ENCODE data around the gene TFRC. TPM values are rescaled to one million over a fixed set of nuclear protein-coding genes. Genes with fewer than 3 reads are reported as not detected.

TFRC gene
- total RNA-seq, 1 donor from 2014 or later, result 74.0 TPM

DNA sequence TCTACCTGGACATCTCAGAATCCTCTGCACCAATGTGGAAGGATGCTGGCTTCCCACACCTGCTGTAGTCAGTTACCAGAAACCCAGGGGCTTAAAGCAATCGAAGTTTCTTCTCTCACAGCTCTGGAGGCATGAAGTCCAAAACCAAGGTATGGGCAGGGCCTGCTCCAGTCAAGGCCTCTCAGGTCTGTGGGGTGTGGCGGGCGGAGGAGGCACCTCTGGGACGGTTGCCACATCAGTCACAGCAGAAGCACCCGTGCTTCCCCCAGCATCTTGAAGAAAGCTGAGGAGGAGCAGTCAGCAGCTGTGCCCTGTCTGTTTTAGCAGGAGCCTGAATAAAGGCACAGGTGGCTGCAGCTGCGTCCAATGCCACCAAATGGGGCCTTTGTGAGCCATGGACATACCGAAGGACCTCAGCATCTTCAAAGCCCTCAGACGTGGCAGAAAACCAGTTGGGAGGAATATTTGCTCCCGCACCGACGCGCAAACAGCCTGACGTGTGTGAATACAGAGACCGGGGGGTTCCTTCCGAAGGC lies 68.9 kb downstream of the TFRC start:
- TF ChIP-seq, protein P1, sequence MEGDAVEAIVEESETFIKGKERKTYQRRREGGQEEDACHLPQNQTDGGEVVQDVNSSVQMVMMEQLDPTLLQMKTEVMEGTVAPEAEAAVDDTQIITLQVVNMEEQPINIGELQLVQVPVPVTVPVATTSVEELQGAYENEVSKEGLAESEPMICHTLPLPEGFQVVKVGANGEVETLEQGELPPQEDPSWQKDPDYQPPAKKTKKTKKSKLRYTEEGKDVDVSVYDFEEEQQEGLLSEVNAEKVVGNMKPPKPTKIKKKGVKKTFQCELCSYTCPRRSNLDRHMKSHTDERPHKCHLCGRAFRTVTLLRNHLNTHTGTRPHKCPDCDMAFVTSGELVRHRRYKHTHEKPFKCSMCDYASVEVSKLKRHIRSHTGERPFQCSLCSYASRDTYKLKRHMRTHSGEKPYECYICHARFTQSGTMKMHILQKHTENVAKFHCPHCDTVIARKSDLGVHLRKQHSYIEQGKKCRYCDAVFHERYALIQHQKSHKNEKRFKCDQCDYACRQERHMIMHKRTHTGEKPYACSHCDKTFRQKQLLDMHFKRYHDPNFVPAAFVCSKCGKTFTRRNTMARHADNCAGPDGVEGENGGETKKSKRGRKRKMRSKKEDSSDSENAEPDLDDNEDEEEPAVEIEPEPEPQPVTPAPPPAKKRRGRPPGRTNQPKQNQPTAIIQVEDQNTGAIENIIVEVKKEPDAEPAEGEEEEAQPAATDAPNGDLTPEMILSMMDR (IDR thresholded peaks at IDR 0.05; ENCODE audit: unreplicated experiment), result no peak
- no peaks in the 10 kb centered on the region for H3K4me1 Mint-ChIP-seq (ENCODE audit: low read depth)
- peaks cover 9% of the 10 kb centered on the region for H3K9me3 Mint-ChIP-seq (ENCODE audit: low read depth)
- peaks cover 22% of the 10 kb centered on the region for H3K27me3 Mint-ChIP-seq
- H3K4me3 Mint-ChIP-seq (ENCODE audit: low read depth), result no peak overlapping the region
- no peaks in the 10 kb centered on the region for H3K36me3 Mint-ChIP-seq (ENCODE audit: insufficient read depth)
- DNase-seq (ENCODE audit: low spot score, unreplicated experiment), result no peak
- no peak overlapping the region for H3K27ac Mint-ChIP-seq

DNA sequence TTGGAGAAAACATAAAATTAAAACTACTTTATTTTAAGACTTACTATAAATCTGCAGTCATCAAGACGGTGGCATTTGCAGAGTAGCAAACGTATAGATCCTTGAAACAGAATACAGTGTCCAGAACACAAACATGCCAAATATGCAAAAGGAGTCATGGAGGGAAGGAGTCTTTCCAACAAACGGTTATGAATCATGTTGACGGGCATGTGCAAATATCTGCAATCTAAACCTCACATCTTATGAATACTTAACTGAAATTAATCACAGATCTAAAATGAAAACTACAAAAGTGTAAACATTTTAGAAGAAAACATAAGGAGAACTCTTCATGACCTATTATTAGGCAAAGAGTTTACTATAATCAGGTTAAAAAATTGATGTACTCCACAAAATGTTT lies 69.4 kb downstream of the TFRC start:
- TF ChIP-seq, protein P1 (IDR thresholded peaks at IDR 0.05; ENCODE audit: unreplicated experiment), result no peak
- H3K4me3 Mint-ChIP-seq (ENCODE audit: low read depth), result no peak overlapping the region
- no peak overlapping the region for H3K27ac Mint-ChIP-seq
- peaks cover 9% of the 10 kb centered on the region for H3K9me3 Mint-ChIP-seq (ENCODE audit: low read depth)
- peaks cover 22% of the 10 kb centered on the region for H3K27me3 Mint-ChIP-seq
- no peaks in the 10 kb centered on the region for H3K4me1 Mint-ChIP-seq (ENCODE audit: low read depth)
- no peaks in the 10 kb centered on the region for H3K36me3 Mint-ChIP-seq (ENCODE audit: insufficient read depth)
- DNase-seq (ENCODE audit: low spot score, unreplicated experiment), result no peak

DNA sequence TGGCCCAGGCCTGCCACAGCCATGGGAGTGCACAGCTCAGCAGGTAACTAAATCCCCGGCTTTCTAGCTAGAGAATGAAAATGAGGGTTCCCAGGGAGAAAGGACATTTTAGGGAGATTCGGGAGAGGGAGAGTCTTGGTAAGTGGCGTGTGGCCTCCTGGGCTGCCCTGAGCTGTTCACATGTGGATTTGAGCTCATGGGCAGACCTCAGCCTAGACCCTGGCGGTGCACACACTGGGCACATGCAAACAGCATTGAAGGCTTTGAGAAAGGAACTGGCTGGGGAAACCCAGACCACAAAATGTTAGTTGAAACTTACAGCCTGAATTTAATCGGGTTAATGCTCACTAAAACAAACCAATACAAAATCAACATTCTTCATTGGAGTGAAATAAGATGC lies 72.4 kb downstream of the TFRC start:
- TF ChIP-seq, protein P1 (IDR thresholded peaks at IDR 0.05; ENCODE audit: unreplicated experiment), result no peak
- DNase-seq (ENCODE audit: low spot score, unreplicated experiment), result no peak
- H3K4me3 Mint-ChIP-seq (ENCODE audit: low read depth), result no peak overlapping the region
- peaks cover 18% of the 10 kb centered on the region for H3K27me3 Mint-ChIP-seq
- H3K36me3 Mint-ChIP-seq (ENCODE audit: insufficient read depth), result no peaks in the 10 kb centered on the region
- no peaks in the 10 kb centered on the region for H3K4me1 Mint-ChIP-seq (ENCODE audit: low read depth)
- no peak overlapping the region for H3K27ac Mint-ChIP-seq
- H3K9me3 Mint-ChIP-seq (ENCODE audit: low read depth), result peaks cover 9% of the 10 kb centered on the region

DNA sequence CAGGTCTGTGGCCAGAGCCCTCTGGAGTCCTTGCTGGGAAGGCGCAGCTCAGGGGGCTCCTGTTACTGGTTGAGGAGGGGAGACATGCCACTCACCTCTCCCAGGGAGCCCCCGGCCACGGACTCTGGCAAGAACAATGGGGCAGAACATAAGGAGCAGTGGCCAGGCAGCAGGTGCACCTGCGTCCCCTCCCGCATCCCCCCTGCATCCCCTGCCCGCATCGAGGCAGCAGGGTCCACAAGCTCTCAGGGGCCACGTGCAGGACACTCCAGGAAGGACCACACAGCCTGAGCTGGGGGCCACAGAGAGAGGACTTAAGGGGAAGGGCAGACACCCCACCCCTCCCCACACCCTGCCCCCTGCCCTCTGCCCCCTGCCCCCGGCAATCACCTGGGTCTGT lies 73.0 kb downstream of the TFRC start:
- Mint-ChIP-seq H3K9me3 (ENCODE audit: low read depth) (peaks cover 9% of the 10 kb centered on the region), H3K27ac (no peak overlapping the region), H3K36me3 (ENCODE audit: insufficient read depth) (no peaks in the 10 kb centered on the region), H3K4me1 (ENCODE audit: low read depth) (no peaks in the 10 kb centered on the region), H3K27me3 (peaks cover 18% of the 10 kb centered on the region), H3K4me3 (ENCODE audit: low read depth) (no peak overlapping the region)
- TF ChIP-seq, protein P1 (IDR thresholded peaks at IDR 0.05; ENCODE audit: unreplicated experiment), result no peak
- no peak for DNase-seq (ENCODE audit: low spot score, unreplicated experiment)

DNA sequence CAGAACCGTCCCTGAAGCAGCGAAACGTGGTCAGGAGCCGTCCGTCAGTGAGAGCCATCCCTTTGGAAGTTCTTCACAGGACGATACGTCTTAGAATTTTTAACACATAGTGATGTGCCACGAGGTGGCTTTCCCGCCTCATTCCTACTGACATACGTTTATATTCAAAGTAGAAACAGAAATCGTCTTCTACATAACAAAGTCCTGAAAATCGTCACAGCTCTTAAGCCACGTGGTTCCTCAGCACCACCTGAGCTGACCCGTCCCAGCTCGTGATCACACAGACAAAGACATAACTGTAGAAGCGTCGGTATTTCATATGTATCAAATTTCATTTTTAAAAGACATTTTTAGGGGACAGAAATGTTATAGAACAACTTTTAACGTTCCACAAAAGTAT lies 73.5 kb downstream of the TFRC start:
- Mint-ChIP-seq H3K36me3 (ENCODE audit: insufficient read depth) (no peaks in the 10 kb centered on the region), H3K27me3 (peaks cover 18% of the 10 kb centered on the region), H3K9me3 (ENCODE audit: low read depth) (peaks cover 9% of the 10 kb centered on the region), H3K4me3 (ENCODE audit: low read depth) (no peak overlapping the region), H3K4me1 (ENCODE audit: low read depth) (no peaks in the 10 kb centered on the region), H3K27ac (no peak overlapping the region)
- DNase-seq (ENCODE audit: low spot score, unreplicated experiment), result no peak
- TF ChIP-seq, protein P1 (IDR thresholded peaks at IDR 0.05; ENCODE audit: unreplicated experiment), result no peak

Data from progenitor cell of endocrine pancreas (in vitro differentiated cells).